ENCODE measurements around the gene HIVEP3.

HIVEP3 gene

DNA sequence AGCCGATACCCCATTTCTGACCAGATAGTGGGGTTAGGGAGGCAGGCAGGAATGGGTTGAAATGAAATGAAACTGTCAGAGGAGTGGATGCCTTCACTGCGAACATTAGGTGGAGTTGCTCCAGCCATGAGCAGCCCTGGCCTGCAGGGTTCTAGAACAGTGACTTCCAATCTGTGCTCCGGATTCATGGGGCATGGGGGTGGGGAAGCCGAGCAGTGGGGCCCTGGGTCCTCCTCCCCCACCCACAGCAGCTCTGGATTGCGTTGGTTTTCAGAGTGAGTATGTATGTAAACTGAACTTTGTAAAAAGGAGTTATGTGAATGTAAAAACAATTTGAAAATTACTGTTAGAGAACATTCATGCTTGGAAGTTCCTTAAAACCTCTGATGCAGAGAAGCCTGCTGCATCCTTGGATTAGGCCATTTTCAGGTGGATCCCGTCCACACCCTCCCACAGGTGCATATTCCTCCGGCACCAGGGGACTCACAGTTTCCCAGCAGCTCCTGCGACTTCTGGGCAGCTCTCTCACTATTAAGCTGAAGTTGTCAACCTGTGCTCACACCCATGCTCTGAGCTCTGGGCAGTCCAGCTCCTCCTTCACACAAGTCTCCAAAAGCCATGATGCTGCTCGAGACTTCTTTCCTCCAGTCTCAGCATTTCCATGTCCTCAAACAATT is 379.8 kb downstream of the HIVEP3 start:
- TF ChIP-seq, protein P1, sequence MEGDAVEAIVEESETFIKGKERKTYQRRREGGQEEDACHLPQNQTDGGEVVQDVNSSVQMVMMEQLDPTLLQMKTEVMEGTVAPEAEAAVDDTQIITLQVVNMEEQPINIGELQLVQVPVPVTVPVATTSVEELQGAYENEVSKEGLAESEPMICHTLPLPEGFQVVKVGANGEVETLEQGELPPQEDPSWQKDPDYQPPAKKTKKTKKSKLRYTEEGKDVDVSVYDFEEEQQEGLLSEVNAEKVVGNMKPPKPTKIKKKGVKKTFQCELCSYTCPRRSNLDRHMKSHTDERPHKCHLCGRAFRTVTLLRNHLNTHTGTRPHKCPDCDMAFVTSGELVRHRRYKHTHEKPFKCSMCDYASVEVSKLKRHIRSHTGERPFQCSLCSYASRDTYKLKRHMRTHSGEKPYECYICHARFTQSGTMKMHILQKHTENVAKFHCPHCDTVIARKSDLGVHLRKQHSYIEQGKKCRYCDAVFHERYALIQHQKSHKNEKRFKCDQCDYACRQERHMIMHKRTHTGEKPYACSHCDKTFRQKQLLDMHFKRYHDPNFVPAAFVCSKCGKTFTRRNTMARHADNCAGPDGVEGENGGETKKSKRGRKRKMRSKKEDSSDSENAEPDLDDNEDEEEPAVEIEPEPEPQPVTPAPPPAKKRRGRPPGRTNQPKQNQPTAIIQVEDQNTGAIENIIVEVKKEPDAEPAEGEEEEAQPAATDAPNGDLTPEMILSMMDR (IDR thresholded peaks at IDR 0.05; ENCODE audit: low read depth, low read length): no peak
- no peak for DNase-seq (ENCODE audit: extremely low read depth, low read depth)

DNA sequence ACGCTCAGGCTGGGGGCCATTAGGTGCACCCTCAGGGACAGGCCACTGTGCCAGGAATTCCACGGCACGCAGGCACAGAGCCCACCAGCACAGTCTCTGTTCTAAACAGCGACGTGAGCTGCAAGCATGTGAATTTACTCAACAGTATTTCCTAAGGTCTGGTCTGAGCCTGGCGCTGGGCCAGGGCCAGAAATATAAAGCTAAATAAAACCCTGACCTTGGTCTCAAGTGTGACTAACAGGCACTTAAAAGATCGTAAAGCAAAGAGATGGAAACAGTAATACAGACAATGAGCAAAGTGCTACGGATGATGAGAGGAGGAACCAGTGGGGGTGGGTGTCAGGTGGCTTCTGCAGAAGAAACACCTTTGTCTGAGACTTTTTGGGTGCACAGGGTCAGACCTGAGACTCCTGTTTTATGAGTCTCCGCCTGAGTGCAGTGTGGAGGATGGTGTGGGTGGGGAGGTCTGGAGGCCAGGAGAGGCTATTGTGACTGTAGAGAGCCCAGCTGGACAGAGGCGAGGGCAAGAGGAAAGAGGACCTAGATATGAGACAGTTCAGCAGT is 380.9 kb downstream of the HIVEP3 start:
- TF ChIP-seq, protein P1 (IDR thresholded peaks at IDR 0.05; ENCODE audit: low read depth, low read length): no peak
- no peak for DNase-seq (ENCODE audit: extremely low read depth, low read depth)

DNA sequence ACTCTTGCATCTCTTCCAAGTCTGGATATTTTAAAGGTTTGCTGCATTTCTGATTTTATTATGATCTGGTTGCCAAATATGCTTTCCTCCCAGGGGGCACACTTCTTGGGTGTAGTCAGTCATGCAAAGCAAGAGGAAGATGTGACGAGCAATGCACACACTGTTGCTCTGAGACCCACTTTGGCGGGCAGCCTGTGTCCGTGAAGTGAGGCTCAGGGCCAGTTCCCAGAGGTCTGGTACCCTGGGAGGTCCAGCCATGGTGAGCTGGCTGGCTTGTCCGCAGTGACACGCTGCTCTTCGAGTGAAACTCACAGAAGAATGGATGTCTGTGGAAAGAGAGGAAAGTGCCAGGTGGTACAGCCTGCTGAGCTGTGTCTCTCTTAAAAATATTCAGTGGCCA is 381.5 kb downstream of the HIVEP3 start:
- DNase-seq (ENCODE audit: extremely low read depth, low read depth): no peak
- TF ChIP-seq, protein P1 (IDR thresholded peaks at IDR 0.05; ENCODE audit: low read depth, low read length): no peak

DNA sequence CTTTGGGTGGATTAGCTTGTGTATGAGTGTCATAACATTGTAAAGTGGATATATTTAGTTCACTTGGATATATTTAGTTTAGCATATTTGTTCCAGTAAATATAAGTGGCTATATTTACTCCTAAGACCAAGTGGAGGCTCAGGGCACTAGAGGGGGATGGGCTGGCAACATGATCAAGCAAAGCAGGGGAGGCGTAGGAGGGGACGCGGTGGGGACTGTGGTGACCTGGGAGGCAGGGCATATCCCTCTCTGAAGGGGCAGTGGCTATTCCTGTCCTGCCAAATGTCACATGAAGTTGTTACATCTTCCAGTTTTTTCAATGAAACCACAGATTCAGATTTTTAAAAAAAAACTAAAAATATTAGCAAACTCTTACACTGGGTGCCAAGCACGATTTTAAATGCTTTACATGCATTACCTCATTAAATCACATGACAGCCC is 382.3 kb downstream of the HIVEP3 start:
- TF ChIP-seq, protein P1 (IDR thresholded peaks at IDR 0.05; ENCODE audit: low read depth, low read length): no peak
- no peak for DNase-seq (ENCODE audit: extremely low read depth, low read depth)

DNA sequence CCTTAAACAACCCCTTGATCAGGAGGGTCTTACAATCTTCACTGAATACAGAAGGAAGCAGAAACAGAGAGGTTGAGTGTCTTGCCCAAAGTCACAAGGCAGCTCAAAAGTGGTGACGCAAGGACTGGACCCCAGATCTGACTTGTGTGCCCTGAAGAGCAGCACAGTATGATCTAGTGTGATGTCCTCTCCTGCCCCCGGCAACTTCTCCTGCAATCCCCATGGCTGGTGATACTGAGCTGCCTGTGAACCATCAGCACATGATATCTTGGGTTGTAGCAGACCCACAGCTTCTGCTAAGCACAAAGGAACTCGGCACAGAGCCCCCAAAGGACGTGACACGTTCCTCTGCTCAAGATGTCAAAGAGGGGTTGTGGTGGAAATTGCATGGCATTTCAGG is 383.0 kb downstream of the HIVEP3 start:
- TF ChIP-seq, protein P1 (IDR thresholded peaks at IDR 0.05; ENCODE audit: low read depth, low read length): no peak
- no peak for DNase-seq (ENCODE audit: extremely low read depth, low read depth)

DNA sequence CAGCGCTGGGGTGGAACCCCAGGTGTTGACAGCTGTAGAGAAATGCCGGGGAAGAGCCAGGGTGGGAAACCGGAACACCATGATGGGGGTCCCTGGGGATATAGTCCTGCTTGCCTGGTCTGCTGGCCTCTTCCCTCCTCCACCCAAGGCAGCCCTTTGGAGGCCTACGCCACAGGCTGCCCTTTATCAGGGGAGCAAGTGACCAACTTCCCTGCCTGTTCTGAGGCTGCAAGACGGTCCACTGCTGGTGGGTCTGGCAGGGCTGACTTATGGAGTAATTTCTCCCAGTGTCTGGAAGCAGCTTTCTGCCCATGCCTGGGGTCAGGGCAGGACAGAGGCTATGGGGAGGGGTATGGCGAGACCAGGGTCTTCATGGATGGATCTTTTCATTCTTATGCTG is 383.4 kb downstream of the HIVEP3 start:
- TF ChIP-seq, protein P1 (IDR thresholded peaks at IDR 0.05; ENCODE audit: low read depth, low read length): no peak
- DNase-seq (ENCODE audit: extremely low read depth, low read depth): no peak

DNA sequence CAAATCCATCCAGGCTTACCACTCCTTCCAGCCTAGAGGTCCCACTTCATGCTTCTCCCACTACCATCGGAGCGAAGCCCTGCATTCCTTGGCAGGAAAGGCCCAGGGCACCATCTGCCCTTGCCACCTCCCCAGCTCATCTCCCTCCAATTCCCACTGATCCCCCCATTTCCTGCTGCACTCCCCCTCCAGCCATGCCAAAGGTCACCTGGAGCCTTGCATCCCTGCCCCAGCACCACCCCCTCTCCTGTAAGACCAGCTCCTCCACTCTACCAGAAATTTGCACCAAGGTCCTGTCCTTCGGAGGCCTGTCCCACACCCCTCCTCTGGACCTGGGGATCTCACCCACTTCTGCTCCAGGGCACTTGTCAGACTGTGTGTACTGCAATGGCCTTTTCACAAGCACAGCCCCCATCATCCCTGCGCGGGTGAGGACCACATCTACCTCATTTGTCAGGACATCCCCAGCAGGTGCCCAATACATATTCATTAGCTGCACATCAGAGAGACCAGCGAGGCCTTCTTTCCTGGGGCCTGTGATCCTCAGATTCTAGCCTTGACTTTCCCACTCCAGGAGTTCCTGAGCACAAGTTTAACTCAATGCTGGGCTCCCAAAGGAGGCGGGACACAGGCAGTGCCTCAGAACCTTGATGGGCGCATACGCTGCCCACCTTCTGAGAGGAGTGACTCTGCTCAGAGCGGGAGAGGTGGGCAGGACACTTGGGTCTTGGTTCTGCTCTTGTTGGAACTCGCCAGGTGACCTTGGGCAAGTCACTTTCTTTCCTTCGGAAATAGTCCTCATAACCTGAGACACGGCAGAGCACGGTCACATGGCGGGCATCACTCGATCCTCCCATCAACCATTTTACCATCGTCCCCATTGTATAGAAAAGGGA is 384.3 kb downstream of the HIVEP3 start:
- TF ChIP-seq, protein P1 (IDR thresholded peaks at IDR 0.05; ENCODE audit: low read depth, low read length): no peak
- no peak for DNase-seq (ENCODE audit: extremely low read depth, low read depth)

All from AG09319 (cell line).